A673 (cell line): Measurements from ENCODE around the gene CEP192. TPM values are rescaled to one million over a fixed set of nuclear protein-coding genes. Genes with fewer than 3 reads are reported as not detected.

Experiments
- BruUV-seq: library from RNA; stranded (reverse); fragments of 400-500 nt; replicated peaks from 2 replicates; lab custom pipeline; 2021; lab: Mats Ljungman, UMichigan
- CTCF ChIA-PET: fragments of 300-600 bp; sonication (Branson Sonifier 250); formaldehyde crosslinking; loops from one replicate; lab custom pipeline; 2022; ENCODE audit warnings: antibody characterized with exemption; lab: Charles Lee
- POLR2A ChIA-PET: fragments of 300-600 bp; sonication (Branson Sonifier 250); formaldehyde crosslinking; loops from one replicate; lab custom pipeline; 2022; ENCODE audit warnings: antibody characterized with exemption; ENCODE audit not compliant: low non-redundant PET; lab: Charles Lee
- DNase-seq: peaks from one replicate; pipeline ENCODE4 v3.0.0-alpha.2; 2015; ENCODE audit warnings: low spot score
- H3K27ac ChIP-seq: fragments of 200-600 bp; sonication (generic); 2 replicates; pipeline ENCODE4 v1.5.1; 2016; ENCODE audit warnings: mixed run types, low read depth, mild to moderate bottlenecking, mixed read lengths, antibody characterized with exemption, low read length; ENCODE audit not compliant: poor library complexity, severe bottlenecking
- H3K27me3 ChIP-seq: fragments of 200-600 bp; sonication (generic); replicated peaks from 2 replicates; pipeline ENCODE4 v1.6.1; 2017; ENCODE audit warnings: mixed run types, low read depth, mild to moderate bottlenecking, mixed read lengths, antibody characterized with exemption, low read length; ENCODE audit not compliant: insufficient read depth, poor library complexity
- H3K36me3 ChIP-seq: fragments of 200-600 bp; sonication (generic); 2 replicates; pipeline ENCODE4 v1.6.1; 2016; ENCODE audit warnings: mixed run types, mild to moderate bottlenecking, mixed read lengths, antibody characterized with exemption, low read length; ENCODE audit not compliant: insufficient read depth, poor library complexity, severe bottlenecking
- H3K4me1 ChIP-seq: fragments of 200-600 bp; sonication (generic); 2 replicates; pipeline ENCODE4 v1.6.1; 2017; ENCODE audit warnings: mixed run types, mild to moderate bottlenecking, mixed read lengths, antibody characterized with exemption, low read length; ENCODE audit not compliant: insufficient read depth, poor library complexity, severe bottlenecking
- H3K4me3 ChIP-seq: fragments of 200-600 bp; sonication (generic); 2 replicates; pipeline ENCODE4 v1.5.1; 2016; ENCODE audit warnings: low read depth, mixed run types, mild to moderate bottlenecking, mixed read lengths, low read length; ENCODE audit not compliant: poor library complexity, severe bottlenecking
- H3K9me3 ChIP-seq: fragments of 200-600 bp; sonication (generic); 2 replicates; pipeline ENCODE4 v1.6.1; 2016; ENCODE audit warnings: mixed run types, low read depth, mild to moderate bottlenecking, mixed read lengths, antibody characterized with exemption, low read length; ENCODE audit not compliant: poor library complexity, severe bottlenecking
- EZH2 ChIP-seq: fragments of 200-600 bp; sonication (generic); IDR thresholded peaks from 2 replicates; pipeline ENCODE4 v1.6.1; 2017; ENCODE audit warnings: borderline replicate concordance, low read depth, mild to moderate bottlenecking, mixed read lengths, antibody characterized with exemption, low read length; ENCODE audit not compliant: poor library complexity, severe bottlenecking
- intact Hi-C: fragments of 100-400 bp; cut with micrococcal nuclease; formaldehyde crosslinking; loops from one replicate; pipeline ENCODE4 v1.10.0; 2022; ENCODE audit not compliant: unreplicated experiment
- total RNA-seq: library from RNA; stranded (reverse); gene quantifications from 2 replicates; pipeline ENCODE4 v1.2.3, GENCODE V29; 2021
- TF ChIP-seq, protein P1 (sequence below): fragments of 300-800, 200-600 bp; sonication (generic); conservative IDR thresholded peaks from 2 replicates; pipeline ENCODE4 v1.5.1; 2017; ENCODE audit warnings: low read depth, mild to moderate bottlenecking, antibody characterized with exemption, low read length, moderate library complexity, mixed read lengths

Gene CEP192
- total RNA-seq, 1 experiment from 2014 or later = 46.4 TPM

DNA sequence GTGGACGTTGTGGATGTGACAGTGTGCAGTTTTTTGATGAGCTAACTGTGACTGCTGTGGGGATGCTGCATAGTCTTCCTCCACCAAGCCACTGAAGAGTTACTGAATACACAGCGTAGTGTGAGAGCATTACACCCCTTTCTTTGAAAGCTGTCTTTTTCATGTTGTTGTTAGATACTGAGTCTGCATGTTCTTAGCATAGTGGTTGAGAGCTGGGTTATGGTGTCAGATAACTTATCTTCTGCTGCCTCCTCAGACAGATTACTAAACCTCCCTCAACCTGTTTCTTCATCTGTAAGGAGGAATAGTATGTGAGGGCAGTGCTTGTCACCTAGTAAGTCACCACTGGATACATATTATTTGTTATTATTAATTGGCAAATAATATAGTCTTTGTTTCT is 63.2 kb downstream of the CEP192 start:
- POLR2A ChIA-PET = no interaction called here
- Histone ChIP-seq H3K36me3 (peaks cover 84% of the 10 kb centered on the region), H3K27ac (no peak overlapping the region), H3K4me3 (no peak overlapping the region), H3K27me3 (no peaks in the 10 kb centered on the region), H3K4me1 (no peaks in the 10 kb centered on the region), H3K9me3 (no peaks in the 10 kb centered on the region)
- BruUV-seq = no TSS peak
- intact Hi-C loops = no loop called here
- no peak for DNase-seq
- CTCF ChIA-PET = no interaction called here
- no peak for TF ChIP-seq EZH2
- TF ChIP-seq, protein P1, sequence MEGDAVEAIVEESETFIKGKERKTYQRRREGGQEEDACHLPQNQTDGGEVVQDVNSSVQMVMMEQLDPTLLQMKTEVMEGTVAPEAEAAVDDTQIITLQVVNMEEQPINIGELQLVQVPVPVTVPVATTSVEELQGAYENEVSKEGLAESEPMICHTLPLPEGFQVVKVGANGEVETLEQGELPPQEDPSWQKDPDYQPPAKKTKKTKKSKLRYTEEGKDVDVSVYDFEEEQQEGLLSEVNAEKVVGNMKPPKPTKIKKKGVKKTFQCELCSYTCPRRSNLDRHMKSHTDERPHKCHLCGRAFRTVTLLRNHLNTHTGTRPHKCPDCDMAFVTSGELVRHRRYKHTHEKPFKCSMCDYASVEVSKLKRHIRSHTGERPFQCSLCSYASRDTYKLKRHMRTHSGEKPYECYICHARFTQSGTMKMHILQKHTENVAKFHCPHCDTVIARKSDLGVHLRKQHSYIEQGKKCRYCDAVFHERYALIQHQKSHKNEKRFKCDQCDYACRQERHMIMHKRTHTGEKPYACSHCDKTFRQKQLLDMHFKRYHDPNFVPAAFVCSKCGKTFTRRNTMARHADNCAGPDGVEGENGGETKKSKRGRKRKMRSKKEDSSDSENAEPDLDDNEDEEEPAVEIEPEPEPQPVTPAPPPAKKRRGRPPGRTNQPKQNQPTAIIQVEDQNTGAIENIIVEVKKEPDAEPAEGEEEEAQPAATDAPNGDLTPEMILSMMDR = no peak

DNA sequence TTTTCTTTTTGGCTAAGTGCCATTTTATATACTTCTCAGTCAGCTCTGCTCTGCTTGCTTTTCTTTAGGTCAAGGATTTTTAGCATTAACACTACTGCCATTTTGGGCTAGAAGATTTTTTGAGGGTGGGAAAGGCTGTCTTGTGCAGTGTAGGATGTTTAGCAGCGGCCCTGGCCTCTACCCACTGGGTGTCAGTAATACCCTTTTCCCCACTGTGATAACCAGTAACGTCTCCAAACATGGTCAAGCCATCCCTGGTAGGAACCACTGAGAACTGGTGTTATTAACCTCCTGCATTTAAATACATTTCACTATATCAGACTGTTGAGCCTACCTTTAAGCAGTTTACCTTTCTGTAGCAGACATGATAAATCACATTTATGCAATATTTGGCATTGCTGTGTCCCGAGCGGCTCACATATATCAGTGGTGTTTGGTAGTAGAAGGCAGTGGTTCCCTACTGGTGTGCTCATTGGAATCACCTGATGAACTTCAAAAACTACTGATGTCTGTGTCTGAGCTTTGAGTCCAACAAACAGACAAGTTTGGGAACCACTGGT is 70.5 kb downstream of the CEP192 start:
- ChIA-PET POLR2A (no interaction called here), CTCF (no interaction called here)
- Histone ChIP-seq H3K4me3 (no peak overlapping the region), H3K27me3 (no peaks in the 10 kb centered on the region), H3K27ac (no peak overlapping the region), H3K36me3 (peaks cover 55% of the 10 kb centered on the region), H3K4me1 (no peaks in the 10 kb centered on the region), H3K9me3 (no peaks in the 10 kb centered on the region)
- BruUV-seq = no TSS peak
- intact Hi-C loops = no loop called here
- no peak for DNase-seq
- TF ChIP-seq, protein P1 = no peak

DNA sequence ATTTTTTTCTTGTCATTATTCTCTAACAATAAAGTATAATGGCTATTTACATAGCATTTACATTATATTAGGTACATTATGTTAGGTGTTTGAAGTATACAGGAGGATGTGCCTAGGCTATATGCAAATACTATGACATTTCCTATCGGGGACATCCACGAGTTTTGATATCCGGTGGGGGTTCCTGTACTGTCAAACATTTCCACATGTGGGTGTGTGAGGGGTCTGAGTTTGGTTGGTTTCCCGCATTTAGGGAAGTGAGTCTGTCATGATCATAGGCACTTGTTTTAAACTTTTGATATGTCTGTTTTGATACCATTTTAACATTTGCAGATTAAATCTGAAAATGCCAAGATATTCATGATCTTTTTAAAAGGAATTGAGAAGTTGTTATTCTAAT is 76.0 kb downstream of the CEP192 start:
- no peak overlapping the region for H3K4me3 ChIP-seq
- TF ChIP-seq, protein P1 = no peak
- TF ChIP-seq EZH2 = no peak
- ChIA-PET POLR2A (no interaction called here), CTCF (no interaction called here)
- H3K27me3 ChIP-seq = no peaks in the 10 kb centered on the region
- intact Hi-C loops = no loop called here
- no TSS peak for BruUV-seq
- DNase-seq = no peak
- H3K27ac ChIP-seq = no peak overlapping the region
- no peaks in the 10 kb centered on the region for H3K9me3 ChIP-seq
- no peaks in the 10 kb centered on the region for H3K4me1 ChIP-seq
- H3K36me3 ChIP-seq = peaks cover 58% of the 10 kb centered on the region
